Measurements from ENCODE around the gene ABCC4. TPM values are rescaled to one million over a fixed set of nuclear protein-coding genes. Genes with fewer than 3 reads are reported as not detected.

Gene ABCC4
- total and polyA plus RNA-seq, 2 donors (not counting 1 experiment from before 2014, with no cell fraction given) = 35.2 to 98.8 TPM

GRCh38 chr13:95343944-95344343 lies 42.7 kb upstream of the ABCC4 start:
- H3K9me3 ChIP-seq (ENCODE audit: control insufficient read depth, insufficient read depth, low read depth, low read length) = no peaks in the 10 kb centered on the region
- no peaks in the 10 kb centered on the region for H4K20me1 ChIP-seq (ENCODE audit: control insufficient read depth, extremely low read depth, insufficient read depth, low read length)
- no peaks in the 10 kb centered on the region for H3K79me2 ChIP-seq (ENCODE audit: control insufficient read depth, insufficient read depth, low read length)
- H3K4me2 ChIP-seq (ENCODE audit: extremely low read depth, insufficient read depth, low read length) = no peak overlapping the region
- H3K27me3 ChIP-seq (ENCODE audit: control insufficient read depth, insufficient read depth, low read length) = no peaks in the 10 kb centered on the region
- no peak overlapping the region for H3K27ac ChIP-seq (ENCODE audit: insufficient read depth, low read length)
- no peak for DNase-seq (ENCODE audit: low read depth in 2 of 2)
- H3K9ac ChIP-seq (ENCODE audit: insufficient read depth, low read length) = no peak overlapping the region
- no peak overlapping the region for H3K4me3 ChIP-seq (replicated peaks in 1 of 4; ENCODE audit: control extremely low read depth in 1 of 4, insufficient read depth in 1 of 4, low read depth in 3 of 4, low read length in 4 of 4)
- no peak overlapping the region for H2AFZ ChIP-seq (ENCODE audit: low read length)
- H3K4me1 ChIP-seq (ENCODE audit: control insufficient read depth, extremely low read depth, insufficient read depth, low read length) = no peaks in the 10 kb centered on the region
- no peak for TF ChIP-seq EZH2 (IDR thresholded peaks at IDR 0.05; ENCODE audit: low read length, missing control alignments)
- TF ChIP-seq CTCF (conservative IDR thresholded peaks at IDR 0.05 in 1 of 2, IDR thresholded peaks at IDR 0.05 in 1 of 2; ENCODE audit: low read depth in 1 of 2, low read length in 2 of 2) = no peak
- H3K36me3 ChIP-seq (ENCODE audit: control insufficient read depth, insufficient read depth, low read length) = no peaks in the 10 kb centered on the region

GRCh38 chr13:95341441-95341840 lies 40.2 kb upstream of the ABCC4 start:
- H3K9ac ChIP-seq (ENCODE audit: insufficient read depth, low read length) = no peak overlapping the region
- no peaks in the 10 kb centered on the region for H3K4me1 ChIP-seq (ENCODE audit: control insufficient read depth, extremely low read depth, insufficient read depth, low read length)
- H3K27me3 ChIP-seq (ENCODE audit: control insufficient read depth, insufficient read depth, low read length) = no peaks in the 10 kb centered on the region
- DNase-seq (ENCODE audit: low read depth in 2 of 2) = peak in 1 of 2 donors; percentile 53
- no peak overlapping the region for H3K27ac ChIP-seq (ENCODE audit: insufficient read depth, low read length)
- TF ChIP-seq EZH2 (IDR thresholded peaks at IDR 0.05; ENCODE audit: low read length, missing control alignments) = no peak
- H3K9me3 ChIP-seq (ENCODE audit: control insufficient read depth, insufficient read depth, low read depth, low read length) = no peaks in the 10 kb centered on the region
- no peaks in the 10 kb centered on the region for H3K79me2 ChIP-seq (ENCODE audit: control insufficient read depth, insufficient read depth, low read length)
- H3K4me3 ChIP-seq (replicated peaks in 1 of 4; ENCODE audit: control extremely low read depth in 1 of 4, insufficient read depth in 1 of 4, low read depth in 3 of 4, low read length in 4 of 4) = no peak overlapping the region
- H3K4me2 ChIP-seq (ENCODE audit: extremely low read depth, insufficient read depth, low read length) = no peak overlapping the region
- no peaks in the 10 kb centered on the region for H3K36me3 ChIP-seq (ENCODE audit: control insufficient read depth, insufficient read depth, low read length)
- H2AFZ ChIP-seq (ENCODE audit: low read length) = no peak overlapping the region
- H4K20me1 ChIP-seq (ENCODE audit: control insufficient read depth, extremely low read depth, insufficient read depth, low read length) = no peaks in the 10 kb centered on the region

- H3K79me2 ChIP-seq (ENCODE audit: control insufficient read depth, insufficient read depth, low read length) = no peaks in the 10 kb centered on the region
- H4K20me1 ChIP-seq (ENCODE audit: control insufficient read depth, extremely low read depth, insufficient read depth, low read length) = no peaks in the 10 kb centered on the region
- no peaks in the 10 kb centered on the region for H3K4me1 ChIP-seq (ENCODE audit: control insufficient read depth, extremely low read depth, insufficient read depth, low read length)
- TF ChIP-seq CTCF (conservative IDR thresholded peaks at IDR 0.05 in 1 of 2, IDR thresholded peaks at IDR 0.05 in 1 of 2; ENCODE audit: low read depth in 1 of 2, low read length in 2 of 2) = no peak
- no peak for TF ChIP-seq EZH2 (IDR thresholded peaks at IDR 0.05; ENCODE audit: low read length, missing control alignments)
- H3K4me3 ChIP-seq (replicated peaks in 1 of 4; ENCODE audit: control extremely low read depth in 1 of 4, insufficient read depth in 1 of 4, low read depth in 3 of 4, low read length in 4 of 4) = no peak overlapping the region
- H3K4me2 ChIP-seq (ENCODE audit: extremely low read depth, insufficient read depth, low read length) = no peak overlapping the region
- H3K27ac ChIP-seq (ENCODE audit: insufficient read depth, low read length) = no peak overlapping the region
- H3K9me3 ChIP-seq (ENCODE audit: control insufficient read depth, insufficient read depth, low read depth, low read length) = no peaks in the 10 kb centered on the region
- no peak for DNase-seq (ENCODE audit: low read depth in 2 of 2)
- H3K27me3 ChIP-seq (ENCODE audit: control insufficient read depth, insufficient read depth, low read length) = no peaks in the 10 kb centered on the region
- H3K36me3 ChIP-seq (ENCODE audit: control insufficient read depth, insufficient read depth, low read length) = no peaks in the 10 kb centered on the region
- H2AFZ ChIP-seq (ENCODE audit: low read length) = no peak overlapping the region
- H3K9ac ChIP-seq (ENCODE audit: insufficient read depth, low read length) = no peak overlapping the region
Measured at GRCh38 chr13:95338905-95339304, 37.7 kb upstream of the ABCC4 start.
